ENCODE results near the gene ZNF566.
"Not testable (repeated sequence)": the region's sequence is repeated elsewhere in the genome, so short reads cannot be mapped to it uniquely, and the experiment has no call there.

ZNF566 gene

DNA sequence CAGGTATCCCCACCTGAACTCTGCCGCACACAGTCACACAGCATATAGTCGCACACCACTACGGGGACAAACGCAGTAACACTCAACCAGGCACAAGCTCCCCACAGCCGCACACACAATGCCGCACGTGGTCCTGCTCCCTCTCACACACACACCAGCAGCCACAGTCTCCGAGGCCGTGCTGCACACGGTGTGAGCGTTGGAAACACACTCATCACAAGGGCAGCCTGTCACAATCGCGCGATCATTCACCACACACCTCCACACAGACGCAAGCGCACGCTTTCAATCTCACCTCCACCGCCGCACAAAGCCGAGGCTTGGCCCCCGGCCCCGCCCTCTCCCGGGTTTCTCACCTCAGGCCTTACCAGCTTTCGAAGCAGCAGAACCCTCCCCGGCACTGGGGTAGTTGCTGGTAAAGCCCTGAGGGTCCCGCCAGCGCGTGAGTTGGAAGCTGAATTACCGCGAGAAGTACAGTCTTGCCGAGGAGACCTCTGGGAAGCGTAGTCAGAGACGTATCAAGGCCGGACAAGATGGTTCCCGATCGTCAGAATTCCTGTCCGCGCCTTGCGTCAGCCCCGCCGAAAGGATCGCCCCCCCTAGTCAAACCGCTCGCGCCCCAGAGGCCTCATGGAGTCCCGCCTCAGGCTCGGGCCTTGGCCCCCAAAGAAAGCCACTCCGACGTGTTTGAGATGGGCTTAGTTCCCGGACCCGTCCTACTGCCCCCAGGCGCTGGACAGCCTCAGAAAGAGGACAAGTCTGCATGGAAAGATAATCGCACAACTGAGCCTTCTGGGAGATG is at the start of gene ZNF566:
Gene ZNF566, minus strand, starts transcription at position 444 of the 802 bp plus-strand sequence. CDS start 13,004 bp downstream, outside the sequence.
- peak; percentile 85 for DNase-seq

- no peak for DNase-seq
Measured at GRCh38 chr19:36528921-36529518, 39.7 kb upstream of the ZNF566 start.

- DNase-seq: peak; percentile 90
Measured at GRCh38 chr19:36528194-36528920, 39.0 kb upstream of the ZNF566 start, which contains the start of gene ZNF260. Gene ZNF260 (minus strand): TSS chr19:36528271. CDS start chr19:36515238, 13,033 bp downstream.

DNA sequence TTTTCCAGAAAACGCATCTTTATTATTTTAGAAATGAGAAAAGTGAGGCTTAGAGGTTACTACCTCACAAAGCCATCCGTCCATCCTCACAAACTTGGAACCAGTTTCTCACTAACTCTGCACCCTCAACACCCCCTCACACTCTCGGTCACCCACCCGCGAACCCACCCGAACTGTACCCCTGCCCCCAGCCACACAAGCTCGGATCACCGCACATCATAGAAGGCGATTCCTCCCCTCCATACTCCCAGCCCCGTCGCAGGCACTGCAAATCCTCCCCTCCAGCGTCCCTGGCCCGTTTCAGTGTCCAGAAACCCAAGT is 38.5 kb upstream of the ZNF566 start:
- no peak for DNase-seq

DNA sequence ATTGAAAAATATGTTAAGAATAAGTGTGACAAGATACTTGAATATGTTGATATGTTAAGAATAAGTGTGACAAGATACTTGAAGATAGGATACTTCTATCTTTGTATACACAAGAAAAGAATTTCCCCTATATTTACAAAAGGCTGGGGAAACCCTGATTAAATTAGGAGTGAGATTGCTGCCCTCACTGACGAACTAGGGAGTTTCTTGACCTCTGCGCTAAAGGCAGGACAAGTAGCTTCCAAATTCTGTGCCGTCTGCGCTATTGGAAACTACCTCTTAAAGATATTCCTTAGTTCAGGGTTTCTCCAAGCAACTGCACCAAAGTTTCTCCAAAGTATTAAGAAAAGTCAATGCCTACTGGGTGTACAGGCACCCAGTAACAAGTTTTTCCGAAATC is 38.0 kb upstream of the ZNF566 start:
- DNase-seq: no peak

DNA sequence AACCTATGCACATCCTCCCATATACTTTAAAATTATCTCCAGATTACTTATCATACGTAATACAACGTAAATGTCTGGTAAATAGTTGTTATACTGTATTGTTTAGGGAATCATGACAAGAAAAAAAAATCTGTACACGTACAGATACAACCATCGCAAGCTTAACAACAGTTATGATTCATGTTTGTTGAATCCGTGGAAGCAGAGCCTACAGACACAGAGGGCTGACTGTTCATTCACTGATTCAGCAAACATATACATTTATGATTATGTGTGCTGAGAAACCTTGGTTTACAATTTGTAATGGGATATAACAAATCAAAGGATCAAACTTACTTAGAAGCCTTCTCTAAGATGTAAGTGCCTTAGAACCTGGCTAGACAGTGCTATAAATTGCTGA is 37.2 kb upstream of the ZNF566 start:
- no peak for DNase-seq

DNA sequence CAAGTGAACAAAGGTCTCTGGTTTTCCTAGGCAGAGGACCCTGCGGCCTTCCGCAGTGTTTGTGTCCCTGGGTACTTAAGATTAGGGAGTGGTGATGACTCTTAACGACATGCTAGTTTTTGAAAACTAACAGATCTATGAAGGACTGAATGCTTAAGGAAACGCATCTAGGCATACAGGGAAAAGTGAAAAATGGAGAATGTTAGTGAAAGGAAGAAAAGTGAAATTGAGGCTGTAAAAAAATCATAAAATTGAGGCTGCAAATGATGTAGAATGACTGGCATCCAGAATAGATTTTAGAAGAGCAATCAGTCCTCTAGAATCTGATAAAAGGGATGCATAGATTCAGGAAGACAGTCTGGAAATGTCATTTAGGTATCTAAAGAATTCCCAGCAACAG is 35.3 kb upstream of the ZNF566 start:
- no peak for DNase-seq

- DNase-seq: no peak
Measured at GRCh38 chr19:36514012-36514612, 24.8 kb upstream of the ZNF566 start.

- DNase-seq: no peak
Measured at GRCh38 chr19:36508325-36508724, 19.0 kb upstream of the ZNF566 start.

- no peak for DNase-seq
Measured at GRCh38 chr19:36501973-36502372, 12.6 kb upstream of the ZNF566 start.

- DNase-seq: no peak
Measured at GRCh38 chr19:36497001-36497400, 7.6 kb upstream of the ZNF566 start.

- not testable (repeated sequence) for DNase-seq
Measured at GRCh38 chr19:36492689-36493453, 3.5 kb upstream of the ZNF566 start.

DNA sequence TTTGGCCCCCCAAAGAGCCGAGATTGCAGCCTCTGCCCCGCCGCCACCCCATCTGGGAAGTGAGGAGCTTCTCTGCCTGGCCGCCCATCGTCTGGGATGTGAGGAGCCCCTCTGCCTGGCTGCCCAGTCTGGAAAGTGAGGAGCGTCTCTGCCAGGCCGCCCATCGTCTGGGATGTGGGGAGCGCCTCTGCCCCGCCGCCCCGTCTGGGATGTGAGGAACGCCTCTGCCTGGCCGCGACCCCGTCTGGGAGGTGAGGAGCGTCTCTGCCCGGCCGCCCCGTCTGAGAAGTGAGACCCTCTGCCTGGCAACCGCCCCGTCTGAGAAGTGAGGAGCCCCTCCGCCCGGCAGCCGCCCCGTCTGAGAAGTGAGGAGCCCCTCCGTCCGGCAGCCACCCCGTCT is 1.5 kb upstream of the ZNF566 start:
- DNase-seq: not testable (repeated sequence)

- DNase-seq: peak; percentile 85
Measured at GRCh38 chr19:36489920-36490415, 607 bp upstream of the ZNF566 start.

DNA sequence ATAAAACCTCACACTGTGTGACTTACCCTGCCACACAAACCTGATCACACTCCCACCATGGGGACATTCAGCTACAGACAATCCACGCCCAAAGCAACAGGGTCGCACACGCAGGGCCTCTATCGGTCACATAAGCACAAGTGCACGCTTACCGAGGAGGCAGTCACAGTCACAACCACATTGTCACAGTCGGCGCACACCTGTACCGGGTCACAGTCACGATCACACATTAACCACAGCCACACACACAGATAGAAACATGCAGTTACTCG is 579 bp downstream of the ZNF566 start:
- DNase-seq: no peak

GRCh38 chr19:36488118-36488845 is 1.1 kb downstream of the ZNF566 start:
- no peak for DNase-seq

DNA sequence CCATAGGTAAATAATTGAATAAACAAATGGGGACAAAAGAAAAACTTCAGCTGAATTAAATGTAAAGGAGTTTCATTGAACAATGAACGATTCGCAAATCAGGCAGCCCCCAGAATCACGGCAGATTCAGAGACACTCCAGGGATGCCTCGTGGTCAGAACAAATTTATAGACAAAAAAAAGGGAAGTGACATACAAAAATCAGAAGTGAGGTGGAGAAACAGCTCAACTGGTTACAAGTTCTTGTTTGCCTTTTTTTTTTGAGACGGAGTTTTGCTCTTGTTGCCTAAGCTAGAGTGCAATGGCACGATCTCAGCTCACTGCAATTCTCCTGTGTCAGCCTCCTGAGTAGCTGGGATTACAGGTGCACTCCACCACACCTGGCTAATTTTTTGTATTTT is 5.7 kb downstream of the ZNF566 start:
- no peak for DNase-seq

DNA sequence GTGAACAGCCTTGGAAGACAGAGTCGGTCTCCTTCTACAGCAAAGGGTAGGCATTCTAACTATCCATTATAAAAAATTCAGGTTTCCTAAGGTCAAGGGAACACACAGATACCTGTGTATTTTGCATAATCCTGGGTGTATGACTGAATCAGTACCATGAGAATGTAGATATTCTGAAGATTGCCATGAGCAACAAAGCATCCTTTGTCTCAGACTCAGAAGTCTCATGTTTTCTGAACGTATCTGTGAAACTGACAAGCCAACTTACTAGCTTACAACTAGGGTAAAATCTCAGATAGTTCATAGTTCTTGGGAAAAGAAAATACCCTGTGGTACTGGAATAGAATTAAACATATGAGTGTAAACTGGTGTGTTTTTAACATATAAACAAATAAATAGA is 6.5 kb downstream of the ZNF566 start:
- no peak for DNase-seq

- no peak for DNase-seq
Measured at GRCh38 chr19:36460046-36460445, 29.3 kb downstream of the ZNF566 start.

GRCh38 chr19:36456831-36457230 is 32.5 kb downstream of the ZNF566 start:
- no peak for DNase-seq

DNA sequence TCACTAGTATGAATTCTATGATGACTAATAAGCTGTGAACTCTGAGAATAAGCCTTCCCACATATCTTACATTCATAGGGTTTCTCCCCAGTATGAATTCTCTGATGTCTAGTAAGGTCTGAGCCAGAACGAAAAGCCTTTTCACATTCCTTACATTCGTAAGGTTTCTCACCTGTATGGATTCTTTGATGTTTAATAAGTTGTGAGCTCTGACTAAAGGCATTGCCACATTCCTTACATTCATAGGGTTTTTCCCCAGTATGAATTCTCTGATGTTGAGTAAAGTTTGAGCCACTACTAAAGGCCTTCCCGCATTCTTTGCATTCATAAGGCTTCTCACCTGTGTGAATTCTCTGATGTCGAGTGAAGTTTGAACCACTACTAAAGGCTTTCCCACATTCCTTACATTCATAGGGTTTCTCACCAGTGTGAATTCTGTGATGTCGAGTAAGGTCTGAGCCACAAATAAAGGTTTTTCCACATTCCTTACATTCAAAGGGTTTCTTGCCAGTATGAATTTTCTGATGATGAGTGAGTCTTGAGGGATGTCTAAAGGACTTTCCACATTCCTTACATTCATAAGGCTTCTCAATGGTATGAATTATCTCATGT is 40.2 kb downstream of the ZNF566 start:
- no peak for DNase-seq

DNA sequence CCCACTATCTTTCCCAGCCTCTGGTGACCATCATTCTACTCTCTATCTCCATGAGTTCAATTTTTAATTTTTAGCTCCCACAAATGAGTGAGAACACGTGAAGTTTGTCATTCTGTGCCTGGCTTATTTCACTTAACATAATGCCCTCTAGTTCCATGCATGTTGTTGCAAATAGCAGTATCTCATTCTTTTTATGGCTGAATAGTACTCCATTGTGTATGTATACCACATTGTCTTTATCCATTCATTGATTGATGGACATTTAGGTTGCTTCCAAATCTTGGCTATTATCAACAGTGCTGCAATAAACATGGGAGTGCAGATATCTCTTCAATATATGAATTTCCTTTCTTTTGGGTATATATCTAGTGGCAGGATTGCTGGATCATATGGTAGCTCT is 48.0 kb downstream of the ZNF566 start:
- DNase-seq: no peak
